H9 (cell line): ENCODE data around the gene GMEB1. TPM values are rescaled to one million over a fixed set of nuclear protein-coding genes. Genes with fewer than 3 reads are reported as not detected.

ENCODE experiments used
- DNase-seq: peaks from one replicate; pipeline ENCODE4 v3.0.0-alpha.2; 2017
- H2AFZ ChIP-seq: one replicate; pipeline ENCODE4 v1.6.1; 2013; ENCODE audit warnings: mild to moderate bottlenecking, low read length, control low read depth, moderate library complexity
- H2AK5ac ChIP-seq: 2 replicates; pipeline ENCODE4 v1.6.1; 2013; ENCODE audit warnings: low read length, control low read depth, mixed read lengths; ENCODE audit not compliant: insufficient read length
- H2BK120ac ChIP-seq: one replicate; pipeline ENCODE4 v1.6.1; 2013; ENCODE audit warnings: low read depth, mild to moderate bottlenecking, low read length, control low read depth, inconsistent platforms; ENCODE audit not compliant: poor library complexity, severe bottlenecking
- H2BK12ac ChIP-seq: 2 replicates; pipeline ENCODE4 v1.6.1; 2013; ENCODE audit warnings: low read length, control low read depth, mixed read lengths, low read depth; ENCODE audit not compliant: insufficient read length
- H2BK15ac ChIP-seq: 2 replicates; pipeline ENCODE4 v1.6.1; 2013; ENCODE audit warnings: low read depth, low read length, control low read depth
- H2BK20ac ChIP-seq: one replicate; pipeline ENCODE4 v1.6.1; 2013; ENCODE audit warnings: low read depth, mild to moderate bottlenecking, low read length, control low read depth, inconsistent platforms; ENCODE audit not compliant: poor library complexity, severe bottlenecking
- H2BK5ac ChIP-seq: 2 replicates; pipeline ENCODE4 v1.6.1; 2013; ENCODE audit warnings: low read length, control low read depth, mixed read lengths; ENCODE audit not compliant: insufficient read length
- H3K14ac ChIP-seq: 2 replicates; pipeline ENCODE4 v1.6.1; 2013; ENCODE audit warnings: low read length, control low read depth; ENCODE audit not compliant: insufficient read depth
- H3K18ac ChIP-seq: 2 replicates; pipeline ENCODE4 v1.6.1; 2013; ENCODE audit warnings: low read depth, mild to moderate bottlenecking, mixed read lengths, low read length, control low read depth; ENCODE audit not compliant: insufficient read length
- H3K23ac ChIP-seq: 2 replicates; pipeline ENCODE4 v1.6.1; 2013; ENCODE audit warnings: low read length, control low read depth, mixed read lengths, low read depth; ENCODE audit not compliant: insufficient read length
- H3K23me2 ChIP-seq: 2 replicates; pipeline ENCODE4 v1.6.1; 2013; ENCODE audit warnings: low read depth, mild to moderate bottlenecking, mixed read lengths, low read length, control low read depth; ENCODE audit not compliant: insufficient read length, poor library complexity, severe bottlenecking
- H3K27ac ChIP-seq: 2 replicates; pipeline ENCODE4 v1.5.1; 2013; ENCODE audit warnings: low read length, control low read depth, mixed read lengths, low read depth; ENCODE audit not compliant: insufficient read length
- H3K27me3 ChIP-seq: 2 replicates; pipeline ENCODE4 v1.6.1; 2013; ENCODE audit warnings: low read length, control low read depth, inconsistent platforms; ENCODE audit not compliant: insufficient read depth
- H3K4ac ChIP-seq: 2 replicates; pipeline ENCODE4 v1.6.1; 2013; ENCODE audit warnings: low read depth, mild to moderate bottlenecking, control low read depth, inconsistent platforms, low read length, moderate library complexity
- H3K4me1 ChIP-seq: 2 replicates; pipeline ENCODE4 v1.6.1; 2013; ENCODE audit warnings: low read length, control low read depth, inconsistent platforms; ENCODE audit not compliant: insufficient read depth
- H3K4me2 ChIP-seq: 2 replicates; pipeline ENCODE4 v1.6.1; 2013; ENCODE audit warnings: low read length, control low read depth, mixed read lengths; ENCODE audit not compliant: insufficient read length, insufficient read depth
- H3K56ac ChIP-seq: 2 replicates; pipeline ENCODE4 v1.6.1; 2013; ENCODE audit warnings: low read depth, mild to moderate bottlenecking, mixed read lengths, low read length, control low read depth; ENCODE audit not compliant: insufficient read length
- H3K79me1 ChIP-seq: 2 replicates; pipeline ENCODE4 v1.6.1; 2013; ENCODE audit warnings: low read depth, mild to moderate bottlenecking, moderate library complexity, low read length, control low read depth, inconsistent platforms; ENCODE audit not compliant: insufficient read depth, poor library complexity, severe bottlenecking
- H3K79me2 ChIP-seq: 2 replicates; pipeline ENCODE4 v1.6.1; 2013; ENCODE audit warnings: low read length, control low read depth, inconsistent platforms; ENCODE audit not compliant: insufficient read depth
- H3K9ac ChIP-seq: 2 replicates; pipeline ENCODE4 v1.6.1; 2013; ENCODE audit warnings: low read length, control low read depth, mixed read lengths; ENCODE audit not compliant: insufficient read length; ENCODE audit errors: extremely low read depth
- H3K9me3 ChIP-seq: one replicate; pipeline ENCODE4 v1.6.1; 2013; ENCODE audit warnings: low read depth, low read length, inconsistent platforms; ENCODE audit not compliant: control insufficient read depth
- H3T11ph ChIP-seq: one replicate; pipeline ENCODE4 v1.6.1; 2013; ENCODE audit warnings: mild to moderate bottlenecking, low read length, control low read depth, inconsistent platforms
- H4K20me1 ChIP-seq: one replicate; pipeline ENCODE4 v1.6.1; 2013; ENCODE audit not compliant: control insufficient read depth, insufficient read length, insufficient read depth
- H4K5ac ChIP-seq: 2 replicates; pipeline ENCODE4 v1.6.1; 2013; ENCODE audit warnings: low read depth, mild to moderate bottlenecking, mixed read lengths, low read length, control low read depth; ENCODE audit not compliant: insufficient read length
- H4K8ac ChIP-seq: replicated peaks from 2 replicates; pipeline ENCODE4 v1.6.1; 2013; ENCODE audit warnings: low read length, control low read depth, mixed read lengths, low read depth; ENCODE audit not compliant: insufficient read length
- H4K91ac ChIP-seq: 2 replicates; pipeline ENCODE4 v1.6.1; 2013; ENCODE audit warnings: low read depth, mild to moderate bottlenecking, moderate library complexity, mixed read lengths, low read length, control low read depth; ENCODE audit not compliant: insufficient read length
- H3K27ac Mint-ChIP-seq, 3 experiments: 2 replicates in 2 of 3; 3 replicates in 1 of 3; pipeline ENCODE4 v1.8.0; 2020 to 2021; ENCODE audit warnings: mixed read lengths in 3 of 3, mild to moderate bottlenecking in 1 of 3, moderate library complexity in 1 of 3
- H3K27me3 Mint-ChIP-seq: 2 replicates; pipeline ENCODE4 v1.8.0; 2021; ENCODE audit warnings: low read depth, mild to moderate bottlenecking, moderate library complexity, mixed read lengths
- H3K36me3 Mint-ChIP-seq, 3 experiments: 2 replicates in 2 of 3; 3 replicates in 1 of 3; pipeline ENCODE4 v1.8.0; 2020 to 2021; ENCODE audit warnings: low read depth in 3 of 3, mixed read lengths in 3 of 3; ENCODE audit not compliant: insufficient read depth in 1 of 3
- H3K4me1 Mint-ChIP-seq, 2 experiments: 2 replicates each; pipeline ENCODE4 v1.8.0; 2020; ENCODE audit warnings: mixed read lengths in 2 of 2
- H3K4me3 Mint-ChIP-seq, 2 experiments: 2 replicates in 1 of 2; 3 replicates in 1 of 2; pipeline ENCODE4 v1.8.0; 2020 to 2021; ENCODE audit warnings: mild to moderate bottlenecking in 2 of 2, mixed read lengths in 2 of 2, moderate library complexity in 1 of 2
- H3K9me3 Mint-ChIP-seq, 2 experiments: 2 replicates in 1 of 2; 3 replicates in 1 of 2; pipeline ENCODE4 v1.8.0; 2020; ENCODE audit warnings: mild to moderate bottlenecking in 2 of 2, mixed read lengths in 2 of 2, moderate library complexity in 1 of 2
- CTCF ChIP-seq: fragments of 200-600 bp; sonication (generic); conservative IDR thresholded peaks from 3 replicates; pipeline ENCODE4 v1.8.0; 2021; ENCODE audit warnings: antibody characterized with exemption, mild to moderate bottlenecking
- total RNA-seq: library from RNA; stranded (reverse); gene quantifications from 2 replicates; pipeline ENCODE4 v1.2.1, GENCODE V29; 2021

The GMEB1 gene
- total RNA-seq, 1 experiment from 2014 or later: 17.0 TPM

GRCh38 chr1:28675924-28676257 lies 7.3 kb downstream of the GMEB1 start:
- H4K8ac ChIP-seq: no peak overlapping the region
- no peak overlapping the region for H3K23ac ChIP-seq
- no peak for TF ChIP-seq CTCF
- no peak for DNase-seq
- no peak overlapping the region for H2AK5ac ChIP-seq
- H4K91ac ChIP-seq: no peak overlapping the region
- Mint-ChIP-seq H3K4me1 (peaks cover 5 to 8% of the 10 kb centered on the region in 2 experiments; a peak in 2 of 4 replicates), H3K9me3 (no peaks in the 10 kb centered on the region), H3K4me3 (no peak overlapping the region), H3K27me3 (no peaks in the 10 kb centered on the region), H3K36me3 (peaks cover 0 to 5% (median under 1%) of the 10 kb centered on the region in 3 experiments; a peak in 2 of 7 replicates), H3K27ac (no peak overlapping the region; a peak in 2 of 7 replicates)
- H2BK5ac ChIP-seq: no peak overlapping the region
- no peaks in the 10 kb centered on the region; the same call in 1 of the 2 replicates for H3K4me1 ChIP-seq
- H3K18ac ChIP-seq: no peak overlapping the region
- no peak overlapping the region for H3K14ac ChIP-seq
- H2BK15ac ChIP-seq: no peak overlapping the region
- peaks cover 3% of the 10 kb centered on the region for H3K79me2 ChIP-seq
- H3K4me2 ChIP-seq: no peak overlapping the region
- no peaks in the 10 kb centered on the region for H3K23me2 ChIP-seq
- no peak overlapping the region for H2BK20ac ChIP-seq
- no peak overlapping the region for H3K27ac ChIP-seq
- H3T11ph ChIP-seq: no peak overlapping the region
- H2BK120ac ChIP-seq: no peak overlapping the region
- no peak overlapping the region for H3K4ac ChIP-seq
- H3K79me1 ChIP-seq: peaks cover 10% of the 10 kb centered on the region
- H3K27me3 ChIP-seq: no peaks in the 10 kb centered on the region
- no peak overlapping the region for H3K9ac ChIP-seq
- H4K20me1 ChIP-seq: no peaks in the 10 kb centered on the region
- no peak overlapping the region for H2AFZ ChIP-seq
- H4K5ac ChIP-seq: no peak overlapping the region
- H3K56ac ChIP-seq: no peak overlapping the region
- no peak overlapping the region for H2BK12ac ChIP-seq
- no peaks in the 10 kb centered on the region for H3K9me3 ChIP-seq
